Measurements from ENCODE around the gene BDKRB2.
A peak's percentile ranks its signal among the peaks of the same experiment; 100 is the strongest.

The BDKRB2 gene

GRCh38 chr14:96201965-96202364, 2.7 kb upstream of the BDKRB2 start:
- no peak for DNase-seq

GRCh38 chr14:96202441-96203094, 2.1 kb upstream of the BDKRB2 start:
- no peak for DNase-seq

- DNase-seq, result no peak
Observed at GRCh38 chr14:96203116-96203515, 1.5 kb upstream of the BDKRB2 start.

- no peak for DNase-seq
Observed at GRCh38 chr14:96203635-96204034, 1.0 kb upstream of the BDKRB2 start.

GRCh38 chr14:96205059-96205977, 679 bp downstream of the BDKRB2 start:
- no peak for DNase-seq

GRCh38 chr14:96205978-96206360, 1.3 kb downstream of the BDKRB2 start:
- no peak for DNase-seq

- DNase-seq, result no peak
Observed at GRCh38 chr14:96206461-96206860, 1.8 kb downstream of the BDKRB2 start.

GRCh38 chr14:96207686-96208085, 3.0 kb downstream of the BDKRB2 start:
- DNase-seq, result no peak

- no peak for DNase-seq
Observed at GRCh38 chr14:96208739-96209138, 4.1 kb downstream of the BDKRB2 start.

- DNase-seq, result no peak
Observed at GRCh38 chr14:96212140-96212539, 7.5 kb downstream of the BDKRB2 start.

- no peak for DNase-seq
Observed at GRCh38 chr14:96212896-96213295, 8.3 kb downstream of the BDKRB2 start.

- no peak for DNase-seq
Observed at GRCh38 chr14:96213871-96214465, 9.3 kb downstream of the BDKRB2 start.

- DNase-seq, result no peak
Observed at GRCh38 chr14:96214793-96215192, 10.2 kb downstream of the BDKRB2 start.

GRCh38 chr14:96215452-96216244, 11.0 kb downstream of the BDKRB2 start:
- DNase-seq, result no peak

- no peak for DNase-seq
Observed at GRCh38 chr14:96216627-96217026, 12.0 kb downstream of the BDKRB2 start.

GRCh38 chr14:96217376-96217913, 12.8 kb downstream of the BDKRB2 start:
- DNase-seq, result no peak

- DNase-seq, result no peak
Observed at GRCh38 chr14:96221109-96221650, 16.5 kb downstream of the BDKRB2 start.

- DNase-seq, result peak; percentile 43
Observed at GRCh38 chr14:96221841-96222240, 17.2 kb downstream of the BDKRB2 start.

- DNase-seq, result no peak
Observed at GRCh38 chr14:96224480-96225096, 19.9 kb downstream of the BDKRB2 start.

GRCh38 chr14:96225213-96225612, 20.6 kb downstream of the BDKRB2 start:
- no peak for DNase-seq

- no peak for DNase-seq
Observed at GRCh38 chr14:96225745-96226151, 21.1 kb downstream of the BDKRB2 start.

GRCh38 chr14:96227428-96227827, 22.8 kb downstream of the BDKRB2 start:
- DNase-seq, result no peak

Measured in DMS79 (cell line).